CD14-positive monocyte (primary cell): ENCODE data around the gene CREB1. TPM values are rescaled to one million over a fixed set of nuclear protein-coding genes. Genes with fewer than 3 reads are reported as not detected.
A peak's percentile ranks its signal among the peaks of the same experiment; 100 is the strongest.

Experiments used
- DNase-seq, 3 donors: peaks; one replicate each; pipeline ENCODE4 v3.0.0-alpha.2; 2011 to 2022
- H2AFZ ChIP-seq: 2 replicates; pipeline ENCODE4 v1.6.0; 2012; ENCODE audit warnings: mild to moderate bottlenecking, low read depth, low read length, inconsistent platforms; ENCODE audit not compliant: insufficient read depth, poor library complexity, severe bottlenecking
- H3K27ac ChIP-seq, 2 donors: 1 replicate in 1 of 2; 2 replicates in 1 of 2; pipeline ENCODE4 v1.5.1; 2012 to 2013; ENCODE audit warnings: low read length in 2 of 2, control low read depth in 1 of 2, inconsistent platforms in 1 of 2, low read depth in 1 of 2, mild to moderate bottlenecking in 1 of 2
- H3K27me3 ChIP-seq, 2 donors: one replicate each; pipeline versions ENCODE4 v1.6.0 to v1.6.1; 2011 to 2013; ENCODE audit warnings: low read length in 2 of 2; ENCODE audit not compliant: control insufficient read depth in 2 of 2, insufficient read depth in 2 of 2
- H3K36me3 ChIP-seq, 2 donors: replicated peaks in 1 of 2; 1 replicate in 1 of 2; 2 replicates in 1 of 2; pipeline versions ENCODE4 v1.5.1 to v1.6.1; 2012 to 2013; ENCODE audit warnings: low read length in 2 of 2, control low read depth in 1 of 2, inconsistent platforms in 1 of 2, mild to moderate bottlenecking in 1 of 2; ENCODE audit not compliant: insufficient read depth in 2 of 2, control insufficient read depth in 1 of 2
- H3K4me1 ChIP-seq, 2 donors: 1 replicate in 1 of 2; 2 replicates in 1 of 2; pipeline versions ENCODE4 v1.5.1 to v1.6.1; 2012 to 2013; ENCODE audit warnings: low read length in 2 of 2, control low read depth in 1 of 2, inconsistent platforms in 1 of 2, mild to moderate bottlenecking in 1 of 2, moderate library complexity in 1 of 2; ENCODE audit not compliant: insufficient read depth in 2 of 2, control insufficient read depth in 1 of 2
- H3K4me2 ChIP-seq: replicated peaks from 2 replicates; pipeline ENCODE3; 2012; ENCODE audit warnings: low read length, moderate library complexity, mild to moderate bottlenecking; ENCODE audit not compliant: poor library complexity, severe bottlenecking; ENCODE audit errors: extremely low read depth
- H3K4me3 ChIP-seq, 3 experiments: fragments of 200-600 bp in 1 of 3; sonication (generic) in 1 of 3; replicated peaks in 1 of 3; 1 replicate in 2 of 3; 2 replicates in 1 of 3; pipeline ENCODE4 v1.5.1; 2011 to 2013; ENCODE audit warnings: low read length in 3 of 3, mild to moderate bottlenecking in 3 of 3, control low read depth in 2 of 3, low read depth in 2 of 3, inconsistent platforms in 1 of 3, moderate library complexity in 1 of 3
- H3K79me2 ChIP-seq: 2 replicates; pipeline ENCODE4 v1.6.0; 2012; ENCODE audit warnings: mild to moderate bottlenecking, control low read depth, inconsistent platforms, low read length, moderate library complexity; ENCODE audit not compliant: insufficient read depth
- H3K9ac ChIP-seq: 2 replicates; pipeline ENCODE4 v1.6.0; 2017; ENCODE audit warnings: low read length, mild to moderate bottlenecking; ENCODE audit not compliant: insufficient read depth, poor library complexity, severe bottlenecking
- H3K9me3 ChIP-seq, 2 donors: replicated peaks in 1 of 2; 1 replicate in 1 of 2; 2 replicates in 1 of 2; pipeline versions ENCODE4 v1.5.1 to v1.6.1; 2012 to 2013; ENCODE audit warnings: low read length in 2 of 2, control low read depth in 1 of 2; ENCODE audit not compliant: control insufficient read depth in 1 of 2, insufficient read depth in 1 of 2
- H4K20me1 ChIP-seq: 2 replicates; pipeline ENCODE4 v1.6.0; 2012; ENCODE audit warnings: mild to moderate bottlenecking, low read length, control low read depth, moderate library complexity; ENCODE audit not compliant: insufficient read depth
- H3K27ac Mint-ChIP-seq, 7 donors: one replicate each; pipeline ENCODE4 v1.8.0; 2020; ENCODE audit warnings: mild to moderate bottlenecking in 7 of 7, mixed read lengths in 7 of 7, moderate library complexity in 6 of 7, inconsistent platforms in 2 of 7
- H3K27me3 Mint-ChIP-seq, 3 donors: one replicate each; pipeline ENCODE4 v1.8.0; 2021 to 2022; ENCODE audit warnings: low read depth in 3 of 3, mild to moderate bottlenecking in 3 of 3, mixed read lengths in 3 of 3, moderate library complexity in 3 of 3, inconsistent platforms in 1 of 3
- H3K36me3 Mint-ChIP-seq, 2 donors: one replicate each; pipeline ENCODE4 v1.8.0; 2020; ENCODE audit warnings: mixed read lengths in 2 of 2, inconsistent platforms in 1 of 2, mild to moderate bottlenecking in 1 of 2
- H3K4me1 Mint-ChIP-seq: one replicate; pipeline ENCODE4 v1.8.0; 2020; ENCODE audit warnings: mild to moderate bottlenecking, mixed read lengths
- H3K4me3 Mint-ChIP-seq, 2 donors: one replicate each; pipeline ENCODE4 v1.8.0; 2020; ENCODE audit warnings: mild to moderate bottlenecking in 2 of 2, mixed read lengths in 2 of 2, moderate library complexity in 1 of 2
- H3K9me3 Mint-ChIP-seq, 7 donors: one replicate each; pipeline ENCODE4 v1.8.0; 2020 to 2022; ENCODE audit warnings: mixed read lengths in 7 of 7, mild to moderate bottlenecking in 6 of 7, moderate library complexity in 6 of 7, inconsistent platforms in 2 of 7
- CTCF ChIP-seq: fragments of 200-600 bp; IDR thresholded peaks from one replicate; pipeline ENCODE4 v1.8.0; 2022; ENCODE audit warnings: antibody characterized with exemption, mild to moderate bottlenecking
- WGBS: methylation state at CpG from one replicate; pipeline ENCODE4 v1.1.5; 2013; ENCODE audit warnings: missing lambda C conversion rate; ENCODE audit not compliant: insufficient coverage; 5-methylcytosine and 5-hydroxymethylcytosine counted together
- intact Hi-C, 2 donors: fragments of 100-400 bp; cut with micrococcal nuclease; formaldehyde crosslinking; loops; one replicate each; pipeline versions ENCODE4 v1.15.0 to v1.15.1; 2023
- polyA plus RNA-seq, 3 donors: library from polyadenylated mRNA; depleted of rRNA in 1 of 3; unstranded in 2 of 3; stranded (reverse) in 1 of 3; fragments of 300-500 nt in 2 of 3; fragments of >200 nt in 1 of 3; fragmentation: Illumina TruSeq in 2 of 3; gene quantifications; 1 replicate in 2 of 3; 2 replicates in 1 of 3; pipeline ENCODE4 v1.2.3, GENCODE V29; 2012 to 2021

CREB1 gene
- polyA plus RNA-seq, 3 donors: 43.3 to 60.5 (median 55.2) TPM

- Histone ChIP-seq H3K9me3 (no peaks in the 10 kb centered on the region), H3K79me2 (peaks cover 39% of the 10 kb centered on the region), H3K36me3 (peaks cover 9 to 13% of the 10 kb centered on the region in 2 donors), H3K27me3 (no peaks in the 10 kb centered on the region), H3K4me3 (peak overlapping the region; percentile 79 to 95 (median 83)), H3K4me1 (peaks cover 52 to 65% of the 10 kb centered on the region in 2 donors), H3K9ac (peak overlapping the region; percentile 98), H4K20me1 (no peaks in the 10 kb centered on the region), H3K4me2 (peak overlapping the region; percentile 92), H2AFZ (peak overlapping the region; percentile 91), H3K27ac (peak overlapping the region; percentile 95 to 97)
- Mint-ChIP-seq H3K9me3 (no peaks in the 10 kb centered on the region), H3K4me3 (peak overlapping the region; percentile 85 to 93), H3K36me3 (peaks cover 7 to 9% of the 10 kb centered on the region in 2 donors), H3K27me3 (no peaks in the 10 kb centered on the region), H3K27ac (peak overlapping the region; percentile 94 to 98 (median 96)), H3K4me1 (peaks cover 54% of the 10 kb centered on the region)
- DNase-seq: peak; percentile 68 to 84 (median 74)
- intact Hi-C loops: loop anchor here (2.0 to 10.0 kb wide), 4 partner anchors 38 to 420 kb away; partner anchors contain the start of gene CCNYL1 (in 2 of the 2)
- WGBS: 0% methylated on average over 17 of the region's 47 CpGs
- TF ChIP-seq CTCF: no peak
These were observed 94.6 kb downstream of the CREB1 start for GRCh38 chr2:207624185-207625013.

GRCh38 chr2:207625014-207625907, 95.5 kb downstream of the CREB1 start, which contains the start of gene METTL21A:
Gene METTL21A, minus strand, starts transcription at chr2:207625394. Its CDS starts 1,019 bp downstream, at chr2:207624375.
- intact Hi-C loops: loop anchor here (2.0 to 10.0 kb wide), 4 partner anchors 37 to 420 kb away; partner anchors contain the start of gene CCNYL1 (in 2 of the 2)
- Mint-ChIP-seq H3K36me3 (peaks cover 7 to 9% of the 10 kb centered on the region in 2 donors), H3K9me3 (no peaks in the 10 kb centered on the region), H3K4me1 (peaks cover 50% of the 10 kb centered on the region), H3K4me3 (peak within 1 kb of the TSS; percentile 95 to 97), H3K27ac (peak within 1 kb of the TSS; percentile 95 to 98 (median 97)), H3K27me3 (no peaks in the 10 kb centered on the region)
- TF ChIP-seq CTCF: peak; percentile 61
- WGBS: 0% methylated on average over 82 of the region's 92 CpGs
- H3K4me1 ChIP-seq: peaks cover 47 to 57% of the 10 kb centered on the region in 2 donors
- no peaks in the 10 kb centered on the region for H3K27me3 ChIP-seq
- peaks cover 39% of the 10 kb centered on the region for H3K79me2 ChIP-seq
- no peaks in the 10 kb centered on the region for H3K9me3 ChIP-seq
- peak; percentile 79 to 93 (median 91) for DNase-seq
- no peaks in the 10 kb centered on the region for H4K20me1 ChIP-seq
- H3K9ac ChIP-seq: peak within 1 kb of the TSS; percentile 98
- H3K4me3 ChIP-seq: peak within 1 kb of the TSS; percentile 79 to 95 (median 83)
- peaks cover 9 to 13% of the 10 kb centered on the region in 2 donors for H3K36me3 ChIP-seq
- H3K27ac ChIP-seq: peak within 1 kb of the TSS; percentile 95 to 97
- H2AFZ ChIP-seq: peak within 1 kb of the TSS; percentile 91
- peak within 1 kb of the TSS; percentile 92 for H3K4me2 ChIP-seq
